ENCODE data around the gene SCAI.

Gene SCAI

DNA sequence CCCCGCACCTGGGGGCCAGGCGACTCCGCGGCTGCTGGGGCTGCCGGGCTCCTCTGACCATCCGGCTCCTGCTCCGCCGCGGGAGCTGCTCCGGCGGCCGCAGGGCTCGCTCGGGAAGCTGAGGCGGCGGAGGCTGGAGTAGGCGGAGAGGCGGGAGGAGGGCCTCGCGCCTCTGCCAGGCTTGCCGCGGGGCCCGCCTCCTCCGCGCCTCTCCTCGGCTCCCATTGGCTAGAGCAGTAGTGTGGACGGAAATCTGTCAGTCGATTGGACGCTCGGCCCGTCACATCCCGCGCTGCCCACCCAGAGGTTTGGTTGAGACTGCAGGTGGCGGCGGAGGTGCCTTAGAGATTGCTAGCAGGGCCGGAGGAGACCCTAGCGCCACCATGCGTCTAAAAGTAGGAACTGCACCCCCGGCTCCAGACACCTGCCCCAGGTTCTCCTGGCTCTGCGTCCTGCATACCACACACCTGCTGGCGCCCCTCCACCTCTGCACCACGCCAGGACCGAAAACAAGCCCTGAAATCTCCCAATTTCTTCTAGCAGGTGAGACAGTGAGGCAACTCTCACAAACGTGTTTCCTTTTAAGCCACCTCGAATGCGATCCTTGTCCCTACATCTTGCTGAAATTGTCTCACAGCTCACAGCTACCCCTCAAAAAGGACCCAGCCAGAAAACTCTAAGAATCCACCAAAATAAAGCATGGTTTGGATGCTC lies at the start of gene SCAI:
SCAI (minus strand) TSS at position 152 of the 714 bp plus-strand sequence; CDS start at position 61, 91 bp downstream.
- peak; percentile 100 for ATAC-seq

GRCh38 chr9:125190361-125190801 lies 47.1 kb upstream of the SCAI start:
- ATAC-seq, result peak; percentile 6
- TF ChIP-seq POU6F1 (CRISPR knock-in tag; IDR thresholded peaks at IDR 0.05; ENCODE audit: borderline replicate concordance, low read depth) (no peak), BACH2 (CRISPR knock-in tag; IDR thresholded peaks at IDR 0.05; ENCODE audit: borderline replicate concordance) (no peak), SNAI2 (CRISPR knock-in tag; IDR thresholded peaks at IDR 0.05) (no peak), PPARA (CRISPR knock-in tag; IDR thresholded peaks at IDR 0.05; ENCODE audit: borderline replicate concordance) (no peak), ZC3H10 (CRISPR knock-in tag; IDR thresholded peaks at IDR 0.05) (no peak), ARNTL (CRISPR knock-in tag; IDR thresholded peaks at IDR 0.05; ENCODE audit: borderline replicate concordance, low read depth) (no peak), ZFP3 (CRISPR knock-in tag; IDR thresholded peaks at IDR 0.05) (no peak), TOX (CRISPR knock-in tag; IDR thresholded peaks at IDR 0.05; ENCODE audit: borderline replicate concordance) (no peak), TCF4 (CRISPR knock-in tag; IDR thresholded peaks at IDR 0.05; ENCODE audit: borderline replicate concordance) (no peak), GLIS3 (CRISPR knock-in tag; IDR thresholded peaks at IDR 0.05) (no peak), ZNF8 (CRISPR knock-in tag; IDR thresholded peaks at IDR 0.05) (no peak), CSDC2 (CRISPR knock-in tag; IDR thresholded peaks at IDR 0.05) (no peak), RARB (CRISPR knock-in tag; IDR thresholded peaks at IDR 0.05) (no peak), ESRRG (CRISPR knock-in tag; IDR thresholded peaks at IDR 0.05) (no peak), ZNF70 (CRISPR knock-in tag; IDR thresholded peaks at IDR 0.05) (no peak), ZFP30 (CRISPR knock-in tag; IDR thresholded peaks at IDR 0.05) (no peak)
- TF ChIP-seq, protein P1, sequence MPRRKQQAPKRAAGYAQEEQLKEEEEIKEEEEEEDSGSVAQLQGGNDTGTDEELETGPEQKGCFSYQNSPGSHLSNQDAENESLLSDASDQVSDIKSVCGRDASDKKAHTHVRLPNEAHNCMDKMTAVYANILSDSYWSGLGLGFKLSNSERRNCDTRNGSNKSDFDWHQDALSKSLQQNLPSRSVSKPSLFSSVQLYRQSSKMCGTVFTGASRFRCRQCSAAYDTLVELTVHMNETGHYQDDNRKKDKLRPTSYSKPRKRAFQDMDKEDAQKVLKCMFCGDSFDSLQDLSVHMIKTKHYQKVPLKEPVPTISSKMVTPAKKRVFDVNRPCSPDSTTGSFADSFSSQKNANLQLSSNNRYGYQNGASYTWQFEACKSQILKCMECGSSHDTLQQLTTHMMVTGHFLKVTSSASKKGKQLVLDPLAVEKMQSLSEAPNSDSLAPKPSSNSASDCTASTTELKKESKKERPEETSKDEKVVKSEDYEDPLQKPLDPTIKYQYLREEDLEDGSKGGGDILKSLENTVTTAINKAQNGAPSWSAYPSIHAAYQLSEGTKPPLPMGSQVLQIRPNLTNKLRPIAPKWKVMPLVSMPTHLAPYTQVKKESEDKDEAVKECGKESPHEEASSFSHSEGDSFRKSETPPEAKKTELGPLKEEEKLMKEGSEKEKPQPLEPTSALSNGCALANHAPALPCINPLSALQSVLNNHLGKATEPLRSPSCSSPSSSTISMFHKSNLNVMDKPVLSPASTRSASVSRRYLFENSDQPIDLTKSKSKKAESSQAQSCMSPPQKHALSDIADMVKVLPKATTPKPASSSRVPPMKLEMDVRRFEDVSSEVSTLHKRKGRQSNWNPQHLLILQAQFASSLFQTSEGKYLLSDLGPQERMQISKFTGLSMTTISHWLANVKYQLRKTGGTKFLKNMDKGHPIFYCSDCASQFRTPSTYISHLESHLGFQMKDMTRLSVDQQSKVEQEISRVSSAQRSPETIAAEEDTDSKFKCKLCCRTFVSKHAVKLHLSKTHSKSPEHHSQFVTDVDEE (CRISPR knock-in tag; IDR thresholded peaks at IDR 0.05), result no peak
- TF ChIP-seq, protein P2, sequence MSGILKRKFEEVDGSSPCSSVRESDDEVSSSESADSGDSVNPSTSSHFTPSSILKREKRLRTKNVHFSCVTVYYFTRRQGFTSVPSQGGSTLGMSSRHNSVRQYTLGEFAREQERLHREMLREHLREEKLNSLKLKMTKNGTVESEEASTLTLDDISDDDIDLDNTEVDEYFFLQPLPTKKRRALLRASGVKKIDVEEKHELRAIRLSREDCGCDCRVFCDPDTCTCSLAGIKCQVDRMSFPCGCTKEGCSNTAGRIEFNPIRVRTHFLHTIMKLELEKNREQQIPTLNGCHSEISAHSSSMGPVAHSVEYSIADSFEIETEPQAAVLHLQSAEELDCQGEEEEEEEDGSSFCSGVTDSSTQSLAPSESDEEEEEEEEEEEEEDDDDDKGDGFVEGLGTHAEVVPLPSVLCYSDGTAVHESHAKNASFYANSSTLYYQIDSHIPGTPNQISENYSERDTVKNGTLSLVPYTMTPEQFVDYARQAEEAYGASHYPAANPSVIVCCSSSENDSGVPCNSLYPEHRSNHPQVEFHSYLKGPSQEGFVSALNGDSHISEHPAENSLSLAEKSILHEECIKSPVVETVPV (CRISPR knock-in tag; IDR thresholded peaks at IDR 0.05), result no peak
- TF ChIP-seq, protein P3, sequence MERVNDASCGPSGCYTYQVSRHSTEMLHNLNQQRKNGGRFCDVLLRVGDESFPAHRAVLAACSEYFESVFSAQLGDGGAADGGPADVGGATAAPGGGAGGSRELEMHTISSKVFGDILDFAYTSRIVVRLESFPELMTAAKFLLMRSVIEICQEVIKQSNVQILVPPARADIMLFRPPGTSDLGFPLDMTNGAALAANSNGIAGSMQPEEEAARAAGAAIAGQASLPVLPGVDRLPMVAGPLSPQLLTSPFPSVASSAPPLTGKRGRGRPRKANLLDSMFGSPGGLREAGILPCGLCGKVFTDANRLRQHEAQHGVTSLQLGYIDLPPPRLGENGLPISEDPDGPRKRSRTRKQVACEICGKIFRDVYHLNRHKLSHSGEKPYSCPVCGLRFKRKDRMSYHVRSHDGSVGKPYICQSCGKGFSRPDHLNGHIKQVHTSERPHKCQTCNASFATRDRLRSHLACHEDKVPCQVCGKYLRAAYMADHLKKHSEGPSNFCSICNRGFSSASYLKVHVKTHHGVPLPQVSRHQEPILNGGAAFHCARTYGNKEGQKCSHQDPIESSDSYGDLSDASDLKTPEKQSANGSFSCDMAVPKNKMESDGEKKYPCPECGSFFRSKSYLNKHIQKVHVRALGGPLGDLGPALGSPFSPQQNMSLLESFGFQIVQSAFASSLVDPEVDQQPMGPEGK (CRISPR knock-in tag; IDR thresholded peaks at IDR 0.05; ENCODE audit: borderline replicate concordance), result no peak

More for the DNA sequence above, at the start of gene SCAI:
- no peak for TF ChIP-seq ZNF70 (CRISPR knock-in tag; IDR thresholded peaks at IDR 0.05)
- no peak for TF ChIP-seq ZNF8 (CRISPR knock-in tag; IDR thresholded peaks at IDR 0.05)
- TF ChIP-seq OSR1 (CRISPR knock-in tag; IDR thresholded peaks at IDR 0.05), result no peak
- TF ChIP-seq ZFP3 (CRISPR knock-in tag; IDR thresholded peaks at IDR 0.05), result no peak
- TF ChIP-seq GLIS3 (CRISPR knock-in tag; IDR thresholded peaks at IDR 0.05), result no peak
- TF ChIP-seq PPARA (CRISPR knock-in tag; IDR thresholded peaks at IDR 0.05; ENCODE audit: borderline replicate concordance), result no peak
- TF ChIP-seq CREB5 (CRISPR knock-in tag; IDR thresholded peaks at IDR 0.05; ENCODE audit: low read depth), result no peak
- TF ChIP-seq ZFP30 (CRISPR knock-in tag; IDR thresholded peaks at IDR 0.05), result no peak
- no peak for TF ChIP-seq TOX (CRISPR knock-in tag; IDR thresholded peaks at IDR 0.05; ENCODE audit: borderline replicate concordance)
- no peak for TF ChIP-seq CSDC2 (CRISPR knock-in tag; IDR thresholded peaks at IDR 0.05)
- TF ChIP-seq BACH2 (CRISPR knock-in tag; IDR thresholded peaks at IDR 0.05; ENCODE audit: borderline replicate concordance), result no peak
- no peak for TF ChIP-seq ISL1 (CRISPR knock-in tag; IDR thresholded peaks at IDR 0.05)
- no peak for TF ChIP-seq TCF4 (CRISPR knock-in tag; IDR thresholded peaks at IDR 0.05; ENCODE audit: borderline replicate concordance)
- no peak for TF ChIP-seq ESRRG (CRISPR knock-in tag; IDR thresholded peaks at IDR 0.05)

All from SK-N-SH treated with all-trans-retinoic acid at 6 μM for 48 hours (cell line).